BLaER1 treated with 17β-estradiol and CSF1 and Interleukin-3, amounts not matched to agents 10 nM and 100 nM (cell line): Measurements from ENCODE around the gene COIL.
"Not testable (repeated sequence)": the region's sequence is repeated elsewhere in the genome, so short reads cannot be mapped to it uniquely, and the experiment has no call there.

Source experiments
- H3K27ac ChIP-seq, 11 experiments: shearing (Covaris generic); formaldehyde crosslinking; 2 replicates each; pipeline ENCODE4 v1.8.1; 2022
- H3K27me3 ChIP-seq, 11 experiments: shearing (Covaris generic); formaldehyde crosslinking; 2 replicates each; pipeline ENCODE4 v1.8.1; 2022
- H3K36me3 ChIP-seq, 11 experiments: shearing (Covaris generic); formaldehyde crosslinking; 2 replicates each; pipeline ENCODE4 v1.8.1; 2022
- H3K4me1 ChIP-seq, 10 experiments: shearing (Covaris generic); formaldehyde crosslinking; 2 replicates each; pipeline ENCODE4 v1.8.1; 2022
- H3K4me2 ChIP-seq, 11 experiments: shearing (Covaris generic); formaldehyde crosslinking; 2 replicates each; pipeline ENCODE4 v1.8.1; 2022
- H3K4me3 ChIP-seq, 10 experiments: shearing (Covaris generic); formaldehyde crosslinking; 2 replicates each; pipeline ENCODE4 v1.8.1; 2022
- H3K9ac ChIP-seq, 11 experiments: shearing (Covaris generic); formaldehyde crosslinking; 2 replicates each; pipeline ENCODE4 v1.8.1; 2022
- H3K9me3 ChIP-seq, 11 experiments: shearing (Covaris generic); formaldehyde crosslinking; replicated peaks in 1 of 11; 2 replicates each; pipeline ENCODE4 v1.8.1; 2022
- H4K20me1 ChIP-seq, 11 experiments: shearing (Covaris generic); formaldehyde crosslinking; 2 replicates each; pipeline ENCODE4 v1.8.1; 2022
- Cebpa-rat ChIP-seq, 11 experiments: shearing (Covaris generic); IDR thresholded peaks; 2 replicates each; pipeline ENCODE4 v1.8.1; 2022

COIL gene

GRCh38 chr17:56974055-56974454 is 13.2 kb upstream of the COIL start:
- Histone ChIP-seq H3K9me3 (peaks cover 22 to 39% (median 35%) of the 10 kb centered on the region in 11 experiments), H3K27me3 (no peaks in the 10 kb centered on the region), H4K20me1 (no peaks in the 10 kb centered on the region), H3K4me2 (no peak overlapping the region), H3K36me3 (no peaks in the 10 kb centered on the region), H3K9ac (no peak overlapping the region), H3K4me1 (peaks cover 10 to 23% (median 15%) of the 10 kb centered on the region in 10 experiments), H3K4me3 (no peak overlapping the region), H3K27ac (no peak overlapping the region)
- TF ChIP-seq Cebpa-rat (IDR thresholded peaks at IDR 0.05), result no peak

- Histone ChIP-seq H3K27me3 (no peaks in the 10 kb centered on the region), H3K9ac (no peak overlapping the region), H3K9me3 (peaks cover 22 to 39% (median 35%) of the 10 kb centered on the region in 11 experiments), H3K4me2 (no peak overlapping the region), H3K4me1 (peaks cover 5 to 17% (median 10%) of the 10 kb centered on the region in 10 experiments; a peak in 19 of 20 replicates), H3K27ac (no peak overlapping the region), H3K36me3 (no peaks in the 10 kb centered on the region), H3K4me3 (no peak overlapping the region), H4K20me1 (no peaks in the 10 kb centered on the region)
- TF ChIP-seq Cebpa-rat (IDR thresholded peaks at IDR 0.05), result no peak
Measured at GRCh38 chr17:56973520-56973919, 12.7 kb upstream of the COIL start.

- TF ChIP-seq Cebpa-rat (IDR thresholded peaks at IDR 0.05), result no peak
- H4K20me1 ChIP-seq, result no peaks in the 10 kb centered on the region
- H3K27ac ChIP-seq, result no peak overlapping the region
- H3K27me3 ChIP-seq, result no peaks in the 10 kb centered on the region
- no peak overlapping the region for H3K4me3 ChIP-seq
- no peak overlapping the region for H3K4me2 ChIP-seq
- H3K36me3 ChIP-seq, result no peaks in the 10 kb centered on the region
- no peak overlapping the region for H3K9ac ChIP-seq
- H3K9me3 ChIP-seq, result peaks cover 22 to 39% (median 35%) of the 10 kb centered on the region in 11 experiments
- peaks cover 4 to 10% (median 7%) of the 10 kb centered on the region in 10 experiments; a peak in 18 of 20 replicates for H3K4me1 ChIP-seq
Measured at GRCh38 chr17:56972111-56972730, 11.4 kb upstream of the COIL start.

GRCh38 chr17:56970974-56971373 is 10.1 kb upstream of the COIL start:
- H3K36me3 ChIP-seq, result no peaks in the 10 kb centered on the region
- H3K4me2 ChIP-seq, result no peak overlapping the region
- no peaks in the 10 kb centered on the region for H3K27me3 ChIP-seq
- no peaks in the 10 kb centered on the region for H4K20me1 ChIP-seq
- no peak for TF ChIP-seq Cebpa-rat (IDR thresholded peaks at IDR 0.05)
- no peak overlapping the region for H3K27ac ChIP-seq
- H3K9me3 ChIP-seq, result peaks cover 22 to 39% (median 35%) of the 10 kb centered on the region in 11 experiments
- H3K4me1 ChIP-seq, result no peaks in the 10 kb centered on the region
- H3K9ac ChIP-seq, result no peak overlapping the region
- H3K4me3 ChIP-seq, result no peak overlapping the region

GRCh38 chr17:56966338-56966737 is 5.5 kb upstream of the COIL start:
- Histone ChIP-seq H4K20me1 (no peaks in the 10 kb centered on the region), H3K27ac (no peak overlapping the region), H3K9me3 (peaks cover 9 to 15% (median 11%) of the 10 kb centered on the region in 11 experiments), H3K36me3 (no peaks in the 10 kb centered on the region), H3K4me2 (no peak overlapping the region), H3K4me1 (0 out of 20 replicates have a peak, but pooled peaks cover 0 to 4% (median 0%) of the 10 kb centered on the region in 10 experiments), H3K27me3 (no peaks in the 10 kb centered on the region), H3K9ac (no peak overlapping the region), H3K4me3 (no peak overlapping the region)
- TF ChIP-seq Cebpa-rat (IDR thresholded peaks at IDR 0.05), result no peak

- not testable (repeated sequence) for H4K20me1 ChIP-seq, H3K4me3 ChIP-seq, H3K9ac ChIP-seq, H3K9me3 ChIP-seq, H3K36me3 ChIP-seq, H3K27ac ChIP-seq, H3K4me1 ChIP-seq, H3K27me3 ChIP-seq, H3K4me2 ChIP-seq
Measured at GRCh38 chr17:56965681-56966080, 4.8 kb upstream of the COIL start.

GRCh38 chr17:56965241-56965640 is 4.4 kb upstream of the COIL start:
- not testable (repeated sequence) for H3K36me3 ChIP-seq, H4K20me1 ChIP-seq, H3K27me3 ChIP-seq, H3K4me1 ChIP-seq, H3K4me3 ChIP-seq, H3K4me2 ChIP-seq, H3K9me3 ChIP-seq, H3K27ac ChIP-seq, H3K9ac ChIP-seq

GRCh38 chr17:56956992-56957391 is 3.9 kb downstream of the COIL start:
- no peaks in the 10 kb centered on the region for H3K9me3 ChIP-seq
- no peak overlapping the region for H3K4me3 ChIP-seq
- TF ChIP-seq Cebpa-rat (IDR thresholded peaks at IDR 0.05), result no peak
- H3K27ac ChIP-seq, result no peak overlapping the region
- H3K4me2 ChIP-seq, result no peak overlapping the region
- H3K9ac ChIP-seq, result no peak overlapping the region
- no peaks in the 10 kb centered on the region for H3K27me3 ChIP-seq
- peaks cover 15 to 20% (median 17%) of the 10 kb centered on the region in 10 experiments for H3K4me1 ChIP-seq
- peaks cover 20 to 72% (median 55%) of the 10 kb centered on the region in 11 experiments; a peak in 21 of 22 replicates for H3K36me3 ChIP-seq
- H4K20me1 ChIP-seq, result peaks cover 22 to 74% (median 42%) of the 10 kb centered on the region in 11 experiments; a peak in 17 of 22 replicates

- Histone ChIP-seq H3K4me1 (peaks cover 0 to 5% (median 0%) of the 10 kb centered on the region in 10 experiments; a peak in 4 of 20 replicates), H3K4me2 (no peak overlapping the region), H3K9ac (no peak overlapping the region), H3K4me3 (no peak overlapping the region), H4K20me1 (peaks cover 9 to 39% (median 30%) of the 10 kb centered on the region in 11 experiments; a peak in 20 of 22 replicates), H3K27ac (no peak overlapping the region), H3K36me3 (peaks cover 78 to 100% (median 98%) of the 10 kb centered on the region in 11 experiments), H3K9me3 (no peaks in the 10 kb centered on the region), H3K27me3 (no peaks in the 10 kb centered on the region)
- no peak for TF ChIP-seq Cebpa-rat (IDR thresholded peaks at IDR 0.05)
Measured at GRCh38 chr17:56949595-56949994, 11.3 kb downstream of the COIL start.

- Histone ChIP-seq H3K9me3 (no peaks in the 10 kb centered on the region), H3K4me2 (no peak overlapping the region), H3K4me1 (peaks cover 0 to 5% (median 0%) of the 10 kb centered on the region in 10 experiments; a peak in 4 of 20 replicates), H4K20me1 (peaks cover 0 to 28% (median 22%) of the 10 kb centered on the region in 11 experiments; a peak in 14 of 22 replicates), H3K4me3 (no peak overlapping the region), H3K9ac (no peak overlapping the region), H3K27me3 (no peaks in the 10 kb centered on the region), H3K36me3 (peaks cover 78 to 100% (median 98%) of the 10 kb centered on the region in 11 experiments), H3K27ac (no peak overlapping the region)
- TF ChIP-seq Cebpa-rat (IDR thresholded peaks at IDR 0.05), result no peak
Measured at GRCh38 chr17:56948491-56948890, 12.4 kb downstream of the COIL start.
